ENCODE measurements around the gene PTGR3.

The PTGR3 gene

DNA sequence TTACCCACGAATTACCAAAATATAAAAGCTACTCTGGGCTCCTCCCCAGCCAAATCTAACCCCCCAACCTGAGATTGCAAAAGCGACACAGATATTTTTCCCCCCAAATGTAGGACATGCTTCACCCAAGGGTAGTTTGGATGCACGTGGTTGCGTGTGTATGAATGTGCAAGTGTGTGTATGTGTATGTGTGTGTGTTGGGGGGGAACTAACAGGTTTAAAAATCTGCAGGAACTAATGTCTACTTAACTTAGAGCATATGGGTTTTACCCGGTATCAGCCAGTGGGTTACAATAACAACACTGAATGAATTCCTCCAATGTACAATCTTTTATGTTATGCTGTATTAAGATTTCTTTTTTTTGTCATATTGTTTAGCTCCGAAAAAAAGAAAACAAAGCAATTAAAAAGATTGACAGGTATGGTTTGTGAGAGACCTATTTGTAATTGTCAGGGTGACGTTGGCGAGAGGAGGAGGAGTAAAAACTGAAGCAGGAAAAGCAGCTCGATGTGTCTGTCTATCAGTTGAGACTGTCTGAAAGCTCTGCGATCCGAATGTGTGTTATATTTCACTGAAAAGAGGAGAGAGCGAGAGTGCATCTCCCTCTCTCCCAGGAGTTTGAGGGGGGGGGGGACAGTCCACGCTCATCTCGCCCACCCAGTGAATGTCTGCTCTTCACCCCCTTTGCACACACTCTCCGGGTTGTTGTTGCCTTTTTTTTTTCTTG lies 1.5 kb upstream of the PTGR3 start, which contains the start of gene TSHZ1:
TSHZ1 (plus strand) TSS at position 524 of the 728 bp plus-strand sequence. CDS start 1,080 bp downstream, outside the sequence.
- no peak for DNase-seq (ENCODE audit: extremely low read depth, low read depth)
- TF ChIP-seq, protein P1, sequence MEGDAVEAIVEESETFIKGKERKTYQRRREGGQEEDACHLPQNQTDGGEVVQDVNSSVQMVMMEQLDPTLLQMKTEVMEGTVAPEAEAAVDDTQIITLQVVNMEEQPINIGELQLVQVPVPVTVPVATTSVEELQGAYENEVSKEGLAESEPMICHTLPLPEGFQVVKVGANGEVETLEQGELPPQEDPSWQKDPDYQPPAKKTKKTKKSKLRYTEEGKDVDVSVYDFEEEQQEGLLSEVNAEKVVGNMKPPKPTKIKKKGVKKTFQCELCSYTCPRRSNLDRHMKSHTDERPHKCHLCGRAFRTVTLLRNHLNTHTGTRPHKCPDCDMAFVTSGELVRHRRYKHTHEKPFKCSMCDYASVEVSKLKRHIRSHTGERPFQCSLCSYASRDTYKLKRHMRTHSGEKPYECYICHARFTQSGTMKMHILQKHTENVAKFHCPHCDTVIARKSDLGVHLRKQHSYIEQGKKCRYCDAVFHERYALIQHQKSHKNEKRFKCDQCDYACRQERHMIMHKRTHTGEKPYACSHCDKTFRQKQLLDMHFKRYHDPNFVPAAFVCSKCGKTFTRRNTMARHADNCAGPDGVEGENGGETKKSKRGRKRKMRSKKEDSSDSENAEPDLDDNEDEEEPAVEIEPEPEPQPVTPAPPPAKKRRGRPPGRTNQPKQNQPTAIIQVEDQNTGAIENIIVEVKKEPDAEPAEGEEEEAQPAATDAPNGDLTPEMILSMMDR (IDR thresholded peaks at IDR 0.05; ENCODE audit: low read depth, low read length), result no peak

DNA sequence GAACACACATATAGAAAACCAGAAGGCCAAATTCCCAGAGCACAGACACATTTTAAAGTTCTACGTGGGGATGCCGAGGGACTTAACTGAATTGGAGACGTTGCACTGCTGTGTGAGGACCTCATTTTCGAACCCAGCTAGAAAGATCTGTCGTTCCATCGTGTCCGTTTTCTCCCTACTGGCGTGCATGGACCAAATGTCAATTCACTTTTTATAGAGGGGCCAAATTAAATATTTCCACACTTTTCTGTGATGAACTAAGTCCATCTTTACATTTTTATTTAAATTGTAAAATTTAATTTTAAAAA lies 966 bp upstream of the PTGR3 start:
- no peak for DNase-seq (ENCODE audit: extremely low read depth, low read depth)
- TF ChIP-seq, protein P1 (IDR thresholded peaks at IDR 0.05; ENCODE audit: low read depth, low read length), result no peak

DNA sequence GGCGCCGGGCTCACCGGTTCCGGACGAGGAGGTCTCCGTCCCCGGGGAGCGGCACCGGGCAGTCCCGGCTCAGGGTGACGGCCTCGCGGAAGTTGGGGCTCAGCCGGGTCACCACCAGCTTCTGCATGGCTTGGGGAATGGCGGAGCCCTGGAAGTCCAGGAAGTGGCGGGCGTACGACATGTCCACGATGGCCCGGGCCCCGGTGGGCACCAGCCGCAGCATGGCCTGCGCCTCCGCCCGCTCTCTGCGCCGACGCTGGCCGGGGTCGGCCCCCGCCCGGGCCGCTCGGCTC lies 157 bp downstream of the PTGR3 start:
- DNase-seq (ENCODE audit: extremely low read depth, low read depth), result no peak
- TF ChIP-seq, protein P1 (IDR thresholded peaks at IDR 0.05; ENCODE audit: low read depth, low read length), result no peak

DNA sequence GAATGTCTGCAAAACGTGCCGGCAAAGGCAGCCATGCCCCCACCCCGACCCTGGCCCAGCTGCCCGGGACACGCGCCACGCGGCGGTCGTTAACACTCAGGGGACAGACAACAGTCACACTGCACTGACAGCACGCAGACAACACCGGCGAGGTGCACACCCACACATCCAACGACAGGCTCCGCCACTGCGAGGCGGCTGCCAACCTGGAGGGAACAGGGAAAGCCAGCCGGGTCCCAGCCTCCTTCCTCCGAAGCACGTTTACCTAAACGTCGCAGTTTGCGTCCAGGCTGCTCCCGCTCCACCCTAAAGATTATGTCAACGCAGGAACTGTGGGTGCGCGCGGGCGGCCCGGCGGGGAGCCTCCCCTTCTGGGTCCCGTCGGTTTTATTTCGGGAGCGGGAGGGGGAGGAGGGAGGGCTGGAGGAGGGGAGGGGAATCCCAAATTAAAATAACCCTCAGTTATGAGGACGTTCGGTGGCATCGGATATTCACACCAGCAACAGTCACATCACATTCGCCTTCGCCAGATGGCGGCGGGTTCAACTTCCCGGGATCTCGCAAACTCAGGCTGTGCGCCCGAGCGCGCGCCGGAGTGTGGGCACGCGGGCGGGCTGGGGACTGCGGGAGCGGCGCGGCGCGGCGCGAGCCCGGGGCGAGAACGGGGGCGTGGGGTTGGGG lies 644 bp downstream of the PTGR3 start:
- DNase-seq (ENCODE audit: extremely low read depth, low read depth), result no peak
- TF ChIP-seq, protein P1 (IDR thresholded peaks at IDR 0.05; ENCODE audit: low read depth, low read length), result no peak; the same call in 1 of the 2 replicates

DNA sequence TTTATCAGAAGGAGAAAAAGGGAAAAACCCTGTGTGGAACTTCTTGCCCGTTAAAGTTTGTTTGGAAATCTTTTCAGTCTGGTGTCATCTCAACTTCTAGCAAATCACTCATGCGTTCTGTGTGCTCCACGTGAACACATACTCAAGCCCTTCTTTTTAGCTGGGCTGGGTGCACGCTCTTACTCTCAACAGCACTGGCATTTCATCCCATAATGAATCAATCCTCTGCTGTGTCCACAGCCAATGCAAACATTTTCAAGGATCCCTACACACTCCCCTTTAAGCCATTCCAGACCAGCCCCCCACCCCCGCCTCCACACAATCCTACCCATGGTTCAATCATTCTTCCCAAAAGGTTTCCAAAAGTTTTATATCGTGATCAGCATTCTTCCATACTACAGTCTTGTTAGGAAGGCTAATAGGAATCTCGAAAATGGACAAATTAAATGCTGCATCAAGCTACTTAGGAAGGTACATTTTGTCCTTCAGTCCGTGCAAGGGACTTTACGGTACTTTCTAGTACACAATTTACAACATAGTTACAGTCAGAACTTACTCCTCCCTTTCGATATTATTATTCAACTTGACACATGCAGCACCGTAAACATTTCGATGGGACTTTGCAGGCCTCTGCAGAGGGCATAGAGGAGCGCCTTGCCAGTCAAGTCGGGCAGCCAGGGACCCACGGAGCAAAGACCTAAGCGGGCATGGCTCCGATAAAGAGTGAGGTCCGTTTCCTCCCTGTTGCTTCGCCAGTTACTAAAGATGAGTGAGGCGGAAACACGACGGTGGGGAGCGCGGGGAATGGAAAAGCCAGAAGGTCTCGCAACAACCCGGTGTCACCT lies 1.4 kb downstream of the PTGR3 start:
- TF ChIP-seq, protein P1 (IDR thresholded peaks at IDR 0.05; ENCODE audit: low read depth, low read length), result no peak
- DNase-seq (ENCODE audit: extremely low read depth, low read depth), result no peak

DNA sequence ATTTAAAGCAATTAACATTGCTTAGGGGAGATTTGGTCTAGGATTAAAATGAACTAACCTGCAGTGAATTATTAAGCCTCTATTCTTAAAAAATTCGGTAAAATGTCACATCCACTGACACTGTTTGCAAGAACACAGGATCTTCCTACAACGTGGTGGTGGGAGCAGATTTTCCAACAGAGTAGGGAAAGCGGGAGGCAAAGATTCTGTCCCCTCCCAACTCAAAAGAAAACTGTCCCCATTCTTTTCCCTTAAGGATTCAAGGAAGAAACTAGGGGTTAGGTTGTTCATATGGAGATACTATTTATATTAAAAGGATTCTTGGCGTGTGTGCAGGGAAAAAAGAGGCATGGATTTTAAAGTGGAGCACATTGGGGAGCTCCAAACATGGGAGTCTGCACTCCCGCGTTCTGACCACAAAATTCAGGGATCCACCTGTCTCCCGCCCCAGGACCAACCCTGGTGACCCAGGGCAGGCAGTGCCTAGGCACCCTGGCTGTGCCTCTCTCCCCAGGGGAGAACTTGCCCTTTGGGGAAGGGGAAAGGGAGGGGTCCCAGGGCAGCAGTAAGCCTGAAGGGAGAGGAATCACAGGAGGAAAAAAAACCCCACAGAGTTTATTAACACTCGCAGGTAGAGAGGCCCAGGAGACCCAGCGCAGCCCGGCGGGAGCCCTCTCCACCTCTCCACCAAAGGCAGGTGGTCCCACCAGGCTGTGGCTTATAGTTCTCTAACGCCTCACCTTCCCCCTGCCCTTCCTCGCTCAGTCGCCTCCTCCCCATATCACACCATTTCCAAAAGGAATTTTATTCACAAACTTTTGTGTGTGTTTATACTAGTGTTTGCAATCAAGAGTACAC lies 2.3 kb downstream of the PTGR3 start:
- TF ChIP-seq, protein P1 (IDR thresholded peaks at IDR 0.05; ENCODE audit: low read depth, low read length), result no peak
- DNase-seq (ENCODE audit: extremely low read depth, low read depth), result no peak

Data from AG09319 (cell line).